Muscle of arm (tissue), 14 donors: Measurements from ENCODE around the gene TSC22D3. TPM values are rescaled to one million over a fixed set of nuclear protein-coding genes. Genes with fewer than 3 reads are reported as not detected.
"Not testable (repeated sequence)": the region's sequence is repeated elsewhere in the genome, so short reads cannot be mapped to it uniquely, and the experiment has no call there.

Experiments
- DNase-seq: peaks from one replicate; pipeline ENCODE4 v3.0.0-alpha.2; 2013
- long read RNA-seq, 11 donors: transcript quantifications; one replicate each; lab custom pipeline, GENCODE V29; 2026
- polyA plus RNA-seq, 12 donors: library from polyadenylated mRNA; unstranded; fragments of 120-200 nt; gene quantifications; one replicate each; pipeline ENCODE4 v1.2.1, GENCODE V29; 2013; ENCODE audit not compliant: insufficient read length in 12 of 12

TSC22D3 gene
- polyA plus RNA-seq, result 10 to 100 TPM in 11 of 12 donors, not detected in 1; 47.9 to 78.9 (median 56.3) TPM
- long read RNA-seq, donor 1, transcript TSC22D3-206 (3 exons, 2,027 nt), result major isoform, 25 of 47 reads
- long read RNA-seq, donor 1, transcript TSC22D3-205 (3 exons, 1,812 nt), result minor isoform, 15 of 47 reads
- long read RNA-seq, donor 1, partial matches to known transcripts, result 0 of 47 reads
- long read RNA-seq, donor 1, other reads (novel, unspliced or antisense), result 0 of 47 reads
- long read RNA-seq, donor 2, transcript TSC22D3-205 (3 exons, 1,812 nt), result minor isoform, 10 of 39 reads
- long read RNA-seq, donor 2, transcript TSC22D3-206 (3 exons, 2,027 nt), result major isoform, 25 of 39 reads
- long read RNA-seq, donor 2, partial matches to known transcripts, result 0 of 39 reads
- long read RNA-seq, donor 2, other reads (novel, unspliced or antisense), result 0 of 39 reads
- long read RNA-seq, donor 3, transcript TSC22D3-206 (3 exons, 2,027 nt), result major isoform, 6 of 13 reads
- long read RNA-seq, donor 3, transcript TSC22D3-205 (3 exons, 1,812 nt), result major isoform, 6 of 13 reads
- long read RNA-seq, donor 3, partial matches to known transcripts, result 0 of 13 reads
- long read RNA-seq, donor 3, other reads (novel, unspliced or antisense), result 0 of 13 reads
- long read RNA-seq, donor 4, transcript TSC22D3-206 (3 exons, 2,027 nt), result major isoform, 7 of 9 reads
- long read RNA-seq, donor 4, partial matches to known transcripts, result 0 of 9 reads
- long read RNA-seq, donor 4, other reads (novel, unspliced or antisense), result 0 of 9 reads
- long read RNA-seq, donor 5, transcript TSC22D3-206 (3 exons, 2,027 nt), result major isoform, 15 of 30 reads
- long read RNA-seq, donor 5, transcript TSC22D3-205 (3 exons, 1,812 nt), result minor isoform, 10 of 30 reads
- long read RNA-seq, donor 5, partial matches to known transcripts, result 0 of 30 reads
- long read RNA-seq, donor 5, other reads (novel, unspliced or antisense), result 0 of 30 reads
- long read RNA-seq, donor 6, transcript TSC22D3-206 (3 exons, 2,027 nt), result major isoform, 12 of 19 reads
- long read RNA-seq, donor 6, partial matches to known transcripts, result 0 of 19 reads
- long read RNA-seq, donor 6, other reads (novel, unspliced or antisense), result 0 of 19 reads
- long read RNA-seq, donor 7, transcript TSC22D3-206 (3 exons, 2,027 nt), result major isoform, 10 of 16 reads
- long read RNA-seq, donor 7, partial matches to known transcripts, result 0 of 16 reads
- long read RNA-seq, donor 7, other reads (novel, unspliced or antisense), result 0 of 16 reads
- long read RNA-seq, donor 8, transcript TSC22D3-203 (3 exons, 2,266 nt), result minor isoform, 7 of 40 reads
- long read RNA-seq, donor 8, transcript TSC22D3-206 (3 exons, 2,027 nt), result major isoform, 24 of 40 reads
- long read RNA-seq, donor 8, transcript TSC22D3-205 (3 exons, 1,812 nt), result minor isoform, 8 of 40 reads
- long read RNA-seq, donor 8, partial matches to known transcripts, result 0 of 40 reads
- long read RNA-seq, donor 8, other reads (novel, unspliced or antisense), result 0 of 40 reads
- long read RNA-seq, donor 9, transcript TSC22D3-206 (3 exons, 2,027 nt), result major isoform, 13 of 29 reads
- long read RNA-seq, donor 9, transcript TSC22D3-205 (3 exons, 1,812 nt), result minor isoform, 11 of 29 reads
- long read RNA-seq, donor 9, partial matches to known transcripts, result 0 of 29 reads
- long read RNA-seq, donor 9, other reads (novel, unspliced or antisense), result 0 of 29 reads
- long read RNA-seq, donor 10, transcript TSC22D3-206 (3 exons, 2,027 nt), result major isoform, 13 of 33 reads
- long read RNA-seq, donor 10, transcript TSC22D3-203 (3 exons, 2,266 nt), result minor isoform, 6 of 33 reads
- long read RNA-seq, donor 10, transcript TSC22D3-205 (3 exons, 1,812 nt), result minor isoform, 12 of 33 reads
- long read RNA-seq, donor 10, partial matches to known transcripts, result 0 of 33 reads
- long read RNA-seq, donor 10, other reads (novel, unspliced or antisense), result 0 of 33 reads
- long read RNA-seq, donor 11, transcript TSC22D3-205 (3 exons, 1,812 nt), result minor isoform, 8 of 29 reads
- long read RNA-seq, donor 11, transcript TSC22D3-206 (3 exons, 2,027 nt), result major isoform, 14 of 29 reads
- long read RNA-seq, donor 11, transcript TSC22D3-203 (3 exons, 2,266 nt), result minor isoform, 7 of 29 reads
- long read RNA-seq, donor 11, partial matches to known transcripts, result 0 of 29 reads
- long read RNA-seq, donor 11, other reads (novel, unspliced or antisense), result 0 of 29 reads

DNA sequence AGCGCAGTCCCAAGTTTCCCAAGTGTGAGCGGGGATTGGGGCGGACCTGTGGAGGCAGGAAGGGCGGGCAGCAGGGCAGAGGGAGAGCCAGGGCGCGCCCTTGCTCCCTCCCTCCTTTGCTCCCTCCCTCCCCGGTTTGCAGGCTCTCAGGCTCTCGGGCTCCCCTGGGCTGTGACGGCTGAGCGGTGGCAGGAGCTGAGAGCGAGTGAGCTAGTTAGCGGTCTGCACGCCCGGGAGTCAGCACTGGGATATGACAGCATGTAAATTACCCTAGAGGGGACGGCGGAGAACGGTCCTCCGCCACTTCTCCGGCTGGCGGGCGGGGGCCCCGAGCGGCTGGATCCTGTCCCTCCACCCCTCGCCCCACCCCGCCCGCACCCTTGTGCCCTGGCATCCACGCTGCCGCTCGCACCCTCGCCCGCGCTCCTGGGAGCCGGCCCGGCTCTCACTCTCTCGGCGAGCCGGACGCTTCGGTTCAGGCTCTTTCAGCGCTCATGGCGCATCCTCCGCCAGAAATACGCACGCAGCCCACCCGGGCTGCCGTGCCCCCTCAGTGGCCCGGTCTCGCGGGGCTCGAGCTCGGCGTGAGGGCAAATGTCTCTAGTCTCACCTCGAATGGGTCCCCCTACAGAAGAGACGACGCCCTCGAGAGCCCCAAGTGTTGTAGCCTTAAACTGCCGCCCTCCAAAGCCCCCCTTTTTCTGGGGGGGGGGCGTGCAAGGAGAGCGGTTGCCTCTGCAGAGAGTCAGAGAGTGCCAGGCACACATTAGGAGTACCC lies at the start of gene TSC22D3:
Gene TSC22D3 (minus strand): TSS at position 54 of the 778 bp plus-strand sequence. CDS start 368 bp downstream, outside the sequence.
- DNase-seq, result peak; percentile 45

- DNase-seq, result no peak
These were observed 47.9 kb upstream of the TSC22D3 start for GRCh38 chrX:107823456-107823855.

GRCh38 chrX:107823042-107823441 lies 47.5 kb upstream of the TSC22D3 start:
- no peak for DNase-seq

DNA sequence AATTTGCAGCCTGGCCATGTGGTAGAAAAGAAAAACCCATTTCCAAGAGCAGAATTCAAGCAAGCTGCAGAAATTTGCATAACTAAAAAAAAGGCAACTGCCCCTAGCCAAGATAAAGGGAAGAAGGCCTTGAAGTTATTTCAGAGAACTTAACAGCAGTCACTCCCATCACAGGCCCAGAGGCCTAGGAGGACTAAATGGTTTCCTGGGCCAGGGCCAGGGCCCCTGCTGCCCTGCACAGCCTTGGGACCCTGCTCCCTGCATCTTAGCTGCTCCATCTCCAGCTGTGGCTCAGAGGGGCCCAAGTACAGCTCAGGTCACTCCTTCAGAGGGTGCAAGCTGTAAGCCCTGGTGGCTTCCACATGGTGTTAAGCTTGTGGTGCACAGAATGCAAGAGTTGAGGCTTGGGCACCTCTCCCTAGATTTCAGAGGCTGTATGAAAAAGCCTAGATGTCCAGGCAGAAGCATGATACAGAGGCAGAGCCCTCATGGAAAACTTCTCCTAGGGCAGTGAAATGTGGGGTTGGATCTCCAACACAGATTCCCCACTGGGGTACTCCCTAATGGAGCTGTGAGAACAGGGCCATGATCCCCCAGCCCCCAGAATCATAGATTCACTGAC lies 43.4 kb upstream of the TSC22D3 start:
- no peak for DNase-seq

DNA sequence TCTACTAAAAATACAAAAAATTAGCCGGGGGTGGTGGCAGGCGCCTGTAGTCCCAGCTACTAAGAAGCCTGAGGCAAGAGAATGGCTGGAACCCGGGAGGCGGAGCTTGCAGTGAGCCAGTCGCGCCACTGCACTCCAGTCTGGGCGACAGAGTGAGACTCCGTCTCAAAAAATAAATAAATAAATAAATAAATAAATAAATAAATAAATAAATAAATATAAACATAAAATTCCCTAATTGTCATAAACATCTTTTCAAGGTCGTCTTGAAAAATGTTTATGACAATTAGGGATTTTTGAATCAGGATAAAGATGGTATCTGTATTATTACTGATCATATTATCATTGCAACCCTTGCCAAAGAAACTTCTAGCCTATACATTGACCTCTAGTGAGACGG lies 34.5 kb upstream of the TSC22D3 start:
- DNase-seq, result not testable (repeated sequence)

DNA sequence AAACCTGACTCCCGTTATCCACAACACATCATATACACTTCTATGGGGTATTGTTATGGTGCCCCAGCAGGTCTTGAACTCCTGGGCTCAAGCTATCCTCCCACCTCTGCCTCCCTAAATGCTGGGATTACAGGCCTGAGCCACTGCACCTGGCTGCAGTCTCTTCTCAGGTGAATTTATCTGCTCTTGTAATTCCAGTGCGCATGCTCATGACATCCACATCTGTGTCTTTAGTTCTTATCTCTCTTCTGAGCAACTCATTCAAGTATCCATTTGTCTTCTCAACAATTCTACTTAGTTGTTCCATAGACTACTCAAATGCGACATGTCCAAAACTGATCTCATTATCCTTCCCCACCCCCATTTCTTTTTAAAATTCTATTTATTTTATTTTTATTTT lies 29.6 kb upstream of the TSC22D3 start:
- no peak for DNase-seq

- no peak for DNase-seq
These were observed 28.8 kb upstream of the TSC22D3 start for GRCh38 chrX:107804427-107804826.

DNA sequence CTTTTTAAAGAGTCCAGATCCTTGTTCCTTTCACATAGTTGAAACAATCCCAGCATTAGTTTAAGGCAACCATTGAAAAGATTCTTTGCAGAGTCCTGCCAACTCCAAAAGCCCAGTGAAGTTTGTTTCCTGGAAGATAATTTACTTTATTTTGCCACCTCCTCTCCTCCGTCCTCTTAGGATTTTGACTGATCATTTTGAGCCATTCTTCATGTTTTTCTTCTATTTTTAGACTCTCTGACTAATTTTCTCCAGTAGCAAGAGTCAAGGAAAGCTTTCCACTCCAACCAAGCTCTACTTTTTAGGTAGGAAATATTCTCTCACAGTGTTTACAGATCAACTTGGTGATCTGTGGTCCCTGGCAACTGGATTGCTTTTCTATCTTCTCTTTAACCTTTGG lies 12.2 kb upstream of the TSC22D3 start:
- DNase-seq, result no peak

DNA sequence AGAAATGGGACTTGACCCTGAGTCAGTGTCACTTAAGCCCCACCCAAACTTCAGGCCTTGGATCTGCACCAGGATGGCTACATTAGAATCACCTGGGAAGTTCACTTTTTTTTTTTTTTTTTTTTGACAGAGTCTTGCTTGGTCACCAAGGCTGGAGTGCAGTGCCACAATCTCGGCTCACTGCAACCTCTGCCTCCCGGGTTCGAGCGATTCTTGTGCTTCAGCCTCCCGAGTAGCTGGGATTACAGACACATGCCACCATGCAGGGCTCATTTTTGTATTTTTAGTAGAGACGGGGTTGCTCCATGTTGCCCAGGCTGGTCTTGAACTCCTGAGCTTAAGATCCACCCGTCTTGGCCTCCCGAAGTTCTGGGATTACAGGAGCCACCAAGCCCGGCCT lies 4.9 kb upstream of the TSC22D3 start:
- DNase-seq, result no peak

GRCh38 chrX:107777536-107777832 lies 1.9 kb upstream of the TSC22D3 start, which contains the start of gene NCBP2L:
NCBP2L (plus strand) TSS chrX:107777733; CDS start chrX:107794221, 16,488 bp downstream.
- no peak for DNase-seq

DNA sequence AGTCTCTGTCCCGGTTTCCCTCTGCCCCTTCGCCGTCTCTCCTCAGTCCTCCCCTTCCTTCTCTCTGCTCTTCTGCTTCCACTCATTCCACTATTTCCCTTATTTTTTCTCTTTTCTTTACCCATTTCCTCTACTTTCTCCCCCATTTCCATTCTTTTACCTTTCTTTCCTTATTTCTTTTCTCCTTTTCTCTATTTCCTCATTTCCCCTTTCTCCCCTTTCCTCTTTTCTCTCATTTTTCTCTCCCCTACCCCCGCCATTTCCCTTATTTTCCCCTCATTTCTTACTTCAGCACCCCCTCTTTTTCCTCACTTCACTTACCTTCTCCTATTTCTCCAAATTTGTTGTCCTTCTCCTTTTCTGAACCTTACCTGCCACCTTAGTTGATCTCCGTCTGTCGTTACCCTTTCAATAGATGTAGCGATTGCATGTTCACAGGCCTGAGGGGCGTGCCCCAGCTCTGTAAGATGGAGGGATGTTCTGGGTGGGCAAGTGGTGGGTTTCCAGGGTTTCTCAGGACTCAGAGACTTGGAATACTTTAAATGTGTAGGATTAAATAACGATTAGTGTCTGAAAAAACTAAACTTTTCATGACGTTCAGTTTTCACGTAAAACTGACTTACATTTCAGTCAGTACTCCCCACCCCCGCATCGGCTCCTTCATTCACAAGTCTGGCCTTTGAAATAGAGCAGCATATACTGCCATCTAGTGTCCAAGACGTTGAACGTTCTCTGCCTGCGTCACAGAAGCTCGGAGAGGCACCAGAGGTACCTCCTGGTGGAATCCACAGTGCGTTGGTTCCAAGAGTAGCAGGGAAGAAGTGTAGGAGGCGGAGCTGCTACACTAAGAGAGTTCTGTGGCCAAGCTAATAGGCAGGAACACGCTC lies 1.3 kb upstream of the TSC22D3 start:
- peak; percentile 84 for DNase-seq

DNA sequence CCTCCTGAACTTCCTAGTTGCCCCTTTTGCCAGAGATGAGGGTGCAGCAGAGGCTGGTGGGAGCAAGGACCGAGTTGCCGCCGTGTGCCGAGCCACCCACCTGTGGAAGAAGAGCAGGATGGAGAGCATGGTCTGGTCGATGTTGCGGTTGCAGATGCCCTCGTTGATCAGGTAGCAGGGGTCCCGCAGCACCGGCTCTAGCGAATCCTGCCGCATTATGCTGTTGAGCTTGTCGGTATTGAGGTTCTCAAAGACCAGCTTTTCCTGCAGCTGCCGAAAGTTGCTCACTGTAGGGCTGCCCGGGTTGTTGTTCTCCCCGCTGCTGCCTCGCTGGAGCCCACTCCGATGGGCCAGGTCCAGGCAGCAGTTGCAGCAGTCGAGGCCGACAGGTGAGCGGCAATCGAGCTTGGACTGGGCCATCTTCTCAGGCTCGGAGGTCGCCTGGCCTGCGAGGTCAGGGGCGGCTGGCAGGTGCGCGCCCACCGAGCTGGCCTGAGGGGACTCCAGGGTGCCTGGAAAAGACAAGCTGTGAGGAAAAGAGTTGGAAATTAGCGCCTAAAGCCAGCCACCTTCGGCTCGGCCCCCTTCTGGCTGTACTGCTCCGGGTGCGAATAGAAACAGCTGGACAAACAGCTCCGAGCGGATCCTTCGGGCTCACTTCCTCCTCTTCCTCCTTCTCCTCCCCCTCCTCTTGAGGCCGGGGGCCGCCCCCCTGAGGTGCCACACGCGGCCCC lies 420 bp downstream of the TSC22D3 start:
- DNase-seq, result no peak

GRCh38 chrX:107773906-107774435 lies 1.6 kb downstream of the TSC22D3 start:
- DNase-seq, result no peak

GRCh38 chrX:107773206-107773605 lies 2.4 kb downstream of the TSC22D3 start:
- no peak for DNase-seq

DNA sequence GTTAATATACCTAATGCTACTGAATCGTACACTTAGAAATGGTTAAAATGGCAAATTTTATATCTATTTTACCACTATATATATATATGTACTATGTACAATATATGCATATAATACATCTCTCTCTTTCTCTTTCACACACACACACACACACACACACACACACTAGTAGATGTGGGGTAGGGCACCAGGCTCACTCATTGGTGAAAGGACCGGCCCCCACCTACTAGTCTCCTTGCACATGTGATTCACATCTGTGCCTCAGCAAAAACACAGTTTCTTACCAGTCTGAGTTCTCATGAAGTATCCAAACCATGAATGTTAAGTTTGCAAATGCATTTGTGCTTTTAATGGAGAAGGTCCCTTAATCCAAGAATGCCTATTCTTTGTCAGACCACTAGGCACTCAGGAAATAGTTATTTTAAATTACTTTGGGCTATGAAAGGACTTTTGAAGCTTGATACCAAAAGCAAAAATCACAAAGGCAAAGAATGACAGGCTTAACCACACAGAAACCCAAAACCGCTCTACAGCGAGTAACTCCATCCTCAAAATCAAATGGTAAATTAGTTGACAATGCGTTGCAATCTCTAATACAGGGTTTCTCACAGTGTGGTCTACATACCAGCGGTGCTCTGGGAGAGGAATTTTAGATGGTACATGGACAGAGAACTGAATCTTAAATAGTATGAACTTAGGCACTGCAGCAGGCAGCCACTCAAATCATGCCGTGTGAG lies 5.8 kb downstream of the TSC22D3 start:
- no peak for DNase-seq

- DNase-seq, result no peak
These were observed 7.5 kb downstream of the TSC22D3 start for GRCh38 chrX:107768051-107768450.
